Upper lobe of right lung (tissue), 1 donor: ENCODE measurements around the gene HSPA5. TPM values are rescaled to one million over a fixed set of nuclear protein-coding genes. Genes with fewer than 3 reads are reported as not detected.

Experiments used
- ATAC-seq: fragments of 200-7000 bp; cut with Tn5 transposase; one replicate; pipeline ENCODE4 v1.9.1; 2020; ENCODE audit warnings: mild to moderate bottlenecking, moderate library complexity
- DNase-seq: peaks from one replicate; pipeline ENCODE4 v3.0.0-alpha.2; 2020
- H3K27ac ChIP-seq: fragments of 200-600 bp; one replicate; pipeline ENCODE4 v1.8.0; 2022
- H3K27me3 ChIP-seq: fragments of 200-600 bp; one replicate; pipeline ENCODE4 v1.8.0; 2022; ENCODE audit warnings: mild to moderate bottlenecking
- H3K36me3 ChIP-seq: fragments of 200-600 bp; one replicate; pipeline ENCODE4 v1.8.0; 2022
- H3K4me1 ChIP-seq: fragments of 200-600 bp; one replicate; pipeline ENCODE4 v1.8.0; 2022
- H3K4me3 ChIP-seq: fragments of 200-600 bp; one replicate; pipeline ENCODE4 v1.8.0; 2022; ENCODE audit warnings: mild to moderate bottlenecking
- H3K9me3 ChIP-seq: fragments of 200-600 bp; one replicate; pipeline ENCODE4 v1.8.0; 2022
- CTCF ChIP-seq: fragments of 200-600 bp; IDR thresholded peaks from one replicate; pipeline ENCODE4 v1.8.0; 2022; ENCODE audit warnings: antibody characterized with exemption
- intact Hi-C: fragments of 100-400 bp; cut with DNase I; formaldehyde crosslinking; loops from one replicate; pipeline ENCODE4 v1.11.0; 2022
- total RNA-seq: library from RNA; stranded (reverse); fragmentation: NEBNext Ultra II Directional; extraction: Animal tissue kit (Norgen Biotek cat#: 25700); gene quantifications from one replicate; pipeline ENCODE4 v1.2.1, GENCODE V29; 2021
- donor health status: DM: no; HTN: yes; CAD: no; lungs with severe emphysema.

Gene HSPA5
- total RNA-seq, 1 donor from 2014 or later: 282 TPM

- ATAC-seq (no peak), DNase-seq (no peak)
- intact Hi-C loops: no loop called here
- no peaks in the 10 kb centered on the region for H3K27me3 ChIP-seq
- TF ChIP-seq CTCF: no peak
- H3K27ac ChIP-seq: no peak overlapping the region
- H3K4me3 ChIP-seq: no peak overlapping the region
- H3K36me3 ChIP-seq: no peaks in the 10 kb centered on the region
- H3K4me1 ChIP-seq: no peaks in the 10 kb centered on the region
- no peaks in the 10 kb centered on the region for H3K9me3 ChIP-seq
These were observed 13.1 kb upstream of the HSPA5 start for GRCh38 chr9:125254231-125254630.

DNA sequence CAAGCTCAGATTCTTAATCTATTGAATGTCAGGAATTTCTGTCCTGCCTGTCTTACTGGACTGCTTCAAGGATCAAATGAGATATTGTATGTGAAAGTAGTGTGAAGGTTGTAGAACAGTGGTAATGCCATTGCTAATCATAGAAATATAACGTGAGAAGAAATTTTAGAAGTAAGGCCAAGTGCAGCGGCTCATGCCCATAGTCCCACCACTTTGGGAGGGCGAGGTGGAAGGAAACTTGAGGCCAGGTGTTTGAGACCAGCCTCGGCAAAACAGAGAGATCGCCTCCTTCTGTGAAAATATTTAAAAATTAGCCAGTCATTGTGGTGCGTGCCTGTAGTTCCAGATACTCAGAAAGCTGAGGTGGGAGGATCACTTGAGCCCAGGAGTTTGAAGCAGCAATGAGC, 5.1 kb upstream of the HSPA5 start:
- Histone ChIP-seq H3K9me3 (no peaks in the 10 kb centered on the region), H3K36me3 (no peaks in the 10 kb centered on the region), H3K27me3 (no peaks in the 10 kb centered on the region), H3K27ac (no peak overlapping the region), H3K4me1 (no peaks in the 10 kb centered on the region), H3K4me3 (no peak overlapping the region)
- DNase-seq (peak; percentile 1), ATAC-seq (no peak)
- TF ChIP-seq CTCF: no peak
- intact Hi-C loops: no loop called here

- Histone ChIP-seq H3K4me1 (peaks cover 9% of the 10 kb centered on the region), H3K27me3 (no peaks in the 10 kb centered on the region), H3K9me3 (no peaks in the 10 kb centered on the region), H3K36me3 (peaks cover 15% of the 10 kb centered on the region), H3K4me3 (no peak overlapping the region), H3K27ac (no peak overlapping the region)
- no peak for ATAC-seq
- intact Hi-C loops: no loop called here
- no peak for TF ChIP-seq CTCF
- peak; percentile 41 for DNase-seq
These were observed 2.7 kb upstream of the HSPA5 start for GRCh38 chr9:125243792-125244260.

DNA sequence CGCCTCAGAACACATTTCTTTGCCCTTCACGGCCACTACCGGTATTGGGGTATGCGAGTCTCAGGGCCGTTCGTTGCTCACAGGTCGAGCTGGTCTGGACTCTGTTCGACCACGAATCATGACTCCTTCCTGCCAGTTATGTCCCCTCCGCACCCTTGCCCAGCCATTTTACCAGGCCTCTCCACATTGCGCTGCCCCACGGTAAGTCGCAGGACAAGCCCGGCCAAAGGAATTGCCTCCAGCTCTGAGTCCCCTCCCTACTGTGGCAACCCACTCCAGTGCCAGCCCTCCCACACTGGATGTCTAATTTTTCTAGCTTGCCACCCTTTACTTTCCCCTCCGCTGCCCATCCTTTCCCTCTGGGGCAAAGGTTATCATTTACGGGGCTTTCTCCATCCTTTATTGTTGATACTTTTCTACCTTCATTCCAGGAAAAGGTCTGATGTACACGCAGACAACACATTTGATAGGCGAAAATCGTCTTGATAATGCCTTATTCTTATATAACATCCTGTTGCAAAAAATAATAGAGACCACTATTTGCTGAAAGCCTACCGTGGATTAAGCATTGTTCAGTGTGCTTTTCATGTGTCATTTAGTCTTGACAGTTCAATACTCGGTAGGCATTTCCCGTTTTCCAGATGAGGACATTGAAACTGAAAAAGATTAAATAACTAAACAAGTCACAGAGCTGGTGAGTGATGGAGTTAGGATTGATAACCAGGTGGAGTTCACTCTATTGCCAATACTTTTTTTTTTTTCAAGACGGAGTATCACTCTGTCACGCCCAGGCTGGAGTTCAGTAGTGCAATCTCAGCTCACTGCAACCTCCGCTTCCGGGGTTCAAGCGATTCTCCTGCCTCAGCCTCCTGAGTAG, 958 bp upstream of the HSPA5 start:
- DNase-seq (peak; percentile 66), ATAC-seq (peak; percentile 1)

DNA sequence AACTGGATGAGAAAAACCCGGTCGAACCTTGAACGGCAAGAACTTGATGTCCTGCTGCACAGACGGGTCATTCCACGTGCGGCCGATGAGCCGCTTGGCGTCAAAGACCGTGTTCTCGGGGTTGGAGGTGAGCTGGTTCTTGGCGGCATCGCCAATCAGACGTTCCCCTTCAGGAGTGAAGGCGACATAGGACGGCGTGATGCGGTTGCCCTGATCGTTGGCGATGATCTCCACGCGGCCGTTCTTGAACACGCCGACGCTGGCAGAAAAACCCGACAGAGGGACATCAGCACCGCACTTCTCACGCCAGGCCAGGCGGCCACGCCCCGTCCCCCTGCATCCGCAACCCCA, 519 bp downstream of the HSPA5 start:
- TF ChIP-seq CTCF: no peak
- no peak for DNase-seq
- intact Hi-C loops: no loop called here

More for the DNA sequence above, 958 bp upstream of the HSPA5 start:
- peaks cover 32% of the 10 kb centered on the region for H3K36me3 ChIP-seq
- peak overlapping the region; percentile 99 for H3K27ac ChIP-seq
- no peak for TF ChIP-seq CTCF
- H3K9me3 ChIP-seq: no peaks in the 10 kb centered on the region
- peaks cover 26% of the 10 kb centered on the region for H3K4me1 ChIP-seq
- no peaks in the 10 kb centered on the region for H3K27me3 ChIP-seq
- peak overlapping the region; percentile 83 for H3K4me3 ChIP-seq
- intact Hi-C loops: no loop called here

More for the DNA sequence above, 519 bp downstream of the HSPA5 start:
- Histone ChIP-seq H3K4me1 (peaks cover 41% of the 10 kb centered on the region), H3K36me3 (peaks cover 47% of the 10 kb centered on the region), H3K4me3 (peak overlapping the region; percentile 83), H3K27me3 (no peaks in the 10 kb centered on the region), H3K27ac (peak overlapping the region; percentile 95), H3K9me3 (no peaks in the 10 kb centered on the region)
- ATAC-seq: peak; percentile 3
